HG03571 (cell line): ENCODE measurements around the gene RSPO3.

Source experiments
- ATAC-seq: cut with Tn5 transposase; IDR thresholded peaks from one replicate; pipeline ENCODE4 v1.9.1; 2021; ENCODE audit not compliant: unreplicated experiment

RSPO3 gene

GRCh38 chr6:127110712-127111111 is 7.8 kb upstream of the RSPO3 start:
- ATAC-seq = no peak

GRCh38 chr6:127111526-127111925 is 6.9 kb upstream of the RSPO3 start:
- no peak for ATAC-seq

GRCh38 chr6:127114214-127114760 is 4.2 kb upstream of the RSPO3 start:
- ATAC-seq = no peak

GRCh38 chr6:127115084-127115655 is 3.3 kb upstream of the RSPO3 start:
- ATAC-seq = no peak

- no peak for ATAC-seq
Measured at GRCh38 chr6:127115746-127116145, 2.7 kb upstream of the RSPO3 start.

GRCh38 chr6:127117979-127118297 is 533 bp upstream of the RSPO3 start:
- ATAC-seq = no peak

- peak; percentile 48 for ATAC-seq
Measured at GRCh38 chr6:127119102-127120022, 891 bp downstream of the RSPO3 start.

- no peak for ATAC-seq
Measured at GRCh38 chr6:127120023-127120786, 1.7 kb downstream of the RSPO3 start.

GRCh38 chr6:127120787-127121636 is 2.5 kb downstream of the RSPO3 start:
- ATAC-seq = peak; percentile 87

GRCh38 chr6:127121637-127121960 is 3.1 kb downstream of the RSPO3 start:
- no peak for ATAC-seq

GRCh38 chr6:127124172-127124571 is 5.7 kb downstream of the RSPO3 start:
- no peak for ATAC-seq

GRCh38 chr6:127124680-127125079 is 6.2 kb downstream of the RSPO3 start:
- no peak for ATAC-seq

GRCh38 chr6:127128066-127128465 is 9.6 kb downstream of the RSPO3 start:
- no peak for ATAC-seq

- no peak for ATAC-seq
Measured at GRCh38 chr6:127129251-127129650, 10.8 kb downstream of the RSPO3 start.

- no peak for ATAC-seq
Measured at GRCh38 chr6:127131275-127131674, 12.8 kb downstream of the RSPO3 start.

GRCh38 chr6:127131772-127132376 is 13.4 kb downstream of the RSPO3 start:
- ATAC-seq = no peak

GRCh38 chr6:127134136-127134535 is 15.7 kb downstream of the RSPO3 start:
- ATAC-seq = no peak

- no peak for ATAC-seq
Measured at GRCh38 chr6:127136786-127137185, 18.3 kb downstream of the RSPO3 start.

- ATAC-seq = no peak
Measured at GRCh38 chr6:127146932-127147331, 28.5 kb downstream of the RSPO3 start.

GRCh38 chr6:127147534-127147933 is 29.1 kb downstream of the RSPO3 start:
- no peak for ATAC-seq
